ENCODE measurements around the gene SLC7A10. TPM values are rescaled to one million over a fixed set of nuclear protein-coding genes. Genes with fewer than 3 reads are reported as not detected.

SLC7A10 gene
- total RNA-seq, 1 donor from 2014 or later: 0.48 TPM

DNA sequence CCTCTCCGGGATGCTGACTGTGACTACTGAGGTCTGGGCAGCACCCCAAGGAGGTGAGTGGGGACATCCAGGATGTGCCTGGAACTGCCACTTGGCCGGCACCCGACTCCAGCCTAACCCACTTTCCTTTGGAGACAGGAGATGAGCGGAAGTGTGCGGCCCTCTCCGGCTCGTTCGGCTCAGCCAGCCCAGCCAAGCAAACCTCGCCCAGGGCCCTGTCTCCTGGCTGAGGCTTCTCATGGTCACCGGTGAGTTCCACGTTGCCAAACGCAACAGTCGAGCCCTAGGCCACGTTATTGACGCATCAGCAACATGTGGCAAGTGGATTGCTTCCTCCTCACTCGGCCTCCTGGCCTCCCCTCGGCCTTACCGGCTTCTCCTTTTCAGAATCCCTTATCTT, 5.5 kb downstream of the SLC7A10 start:
- Mint-ChIP-seq H3K9me3 (ENCODE audit: low read depth) (no peaks in the 10 kb centered on the region), H3K4me1 (ENCODE audit: low read depth) (no peaks in the 10 kb centered on the region), H3K27me3 (peaks cover 34% of the 10 kb centered on the region), H3K36me3 (ENCODE audit: insufficient read depth) (no peaks in the 10 kb centered on the region), H3K27ac (no peak overlapping the region), H3K4me3 (ENCODE audit: low read depth) (no peak overlapping the region)
- TF ChIP-seq, protein P1, sequence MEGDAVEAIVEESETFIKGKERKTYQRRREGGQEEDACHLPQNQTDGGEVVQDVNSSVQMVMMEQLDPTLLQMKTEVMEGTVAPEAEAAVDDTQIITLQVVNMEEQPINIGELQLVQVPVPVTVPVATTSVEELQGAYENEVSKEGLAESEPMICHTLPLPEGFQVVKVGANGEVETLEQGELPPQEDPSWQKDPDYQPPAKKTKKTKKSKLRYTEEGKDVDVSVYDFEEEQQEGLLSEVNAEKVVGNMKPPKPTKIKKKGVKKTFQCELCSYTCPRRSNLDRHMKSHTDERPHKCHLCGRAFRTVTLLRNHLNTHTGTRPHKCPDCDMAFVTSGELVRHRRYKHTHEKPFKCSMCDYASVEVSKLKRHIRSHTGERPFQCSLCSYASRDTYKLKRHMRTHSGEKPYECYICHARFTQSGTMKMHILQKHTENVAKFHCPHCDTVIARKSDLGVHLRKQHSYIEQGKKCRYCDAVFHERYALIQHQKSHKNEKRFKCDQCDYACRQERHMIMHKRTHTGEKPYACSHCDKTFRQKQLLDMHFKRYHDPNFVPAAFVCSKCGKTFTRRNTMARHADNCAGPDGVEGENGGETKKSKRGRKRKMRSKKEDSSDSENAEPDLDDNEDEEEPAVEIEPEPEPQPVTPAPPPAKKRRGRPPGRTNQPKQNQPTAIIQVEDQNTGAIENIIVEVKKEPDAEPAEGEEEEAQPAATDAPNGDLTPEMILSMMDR (IDR thresholded peaks at IDR 0.05; ENCODE audit: unreplicated experiment): no peak
- DNase-seq (ENCODE audit: low spot score, unreplicated experiment): no peak

DNA sequence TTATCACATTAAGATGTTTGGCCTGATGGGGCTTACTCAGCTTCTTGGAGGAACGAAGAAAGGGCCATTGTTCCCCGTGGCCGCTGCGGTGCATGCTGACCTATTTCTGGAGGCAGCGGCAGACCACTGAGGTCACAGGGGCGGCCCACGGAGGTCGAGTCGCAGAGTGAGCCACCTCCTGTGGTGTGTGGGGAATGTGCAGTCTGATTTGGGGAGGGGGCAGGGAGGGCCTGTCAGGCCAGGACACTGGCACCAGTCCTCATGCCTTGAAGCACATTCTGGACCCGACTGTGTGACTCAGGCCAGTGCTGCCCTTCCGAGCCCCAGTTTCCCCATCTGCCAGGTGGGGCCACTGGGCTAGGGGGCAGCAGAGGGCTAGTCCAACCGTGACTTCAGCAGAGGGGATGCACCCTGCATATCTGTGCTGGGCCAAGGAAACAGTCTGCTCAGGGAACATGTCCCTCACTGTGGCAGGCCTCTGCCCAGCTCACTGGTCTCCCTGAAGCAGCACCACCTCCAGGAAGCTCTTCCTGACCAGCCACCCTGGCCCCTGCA, 6.3 kb downstream of the SLC7A10 start:
- no peaks in the 10 kb centered on the region for H3K4me1 Mint-ChIP-seq (ENCODE audit: low read depth)
- H3K27ac Mint-ChIP-seq: no peak overlapping the region
- H3K36me3 Mint-ChIP-seq (ENCODE audit: insufficient read depth): no peaks in the 10 kb centered on the region
- DNase-seq (ENCODE audit: low spot score, unreplicated experiment): no peak
- no peaks in the 10 kb centered on the region for H3K9me3 Mint-ChIP-seq (ENCODE audit: low read depth)
- peaks cover 29% of the 10 kb centered on the region for H3K27me3 Mint-ChIP-seq
- TF ChIP-seq, protein P1 (IDR thresholded peaks at IDR 0.05; ENCODE audit: unreplicated experiment): peak; percentile 29
- H3K4me3 Mint-ChIP-seq (ENCODE audit: low read depth): no peak overlapping the region

DNA sequence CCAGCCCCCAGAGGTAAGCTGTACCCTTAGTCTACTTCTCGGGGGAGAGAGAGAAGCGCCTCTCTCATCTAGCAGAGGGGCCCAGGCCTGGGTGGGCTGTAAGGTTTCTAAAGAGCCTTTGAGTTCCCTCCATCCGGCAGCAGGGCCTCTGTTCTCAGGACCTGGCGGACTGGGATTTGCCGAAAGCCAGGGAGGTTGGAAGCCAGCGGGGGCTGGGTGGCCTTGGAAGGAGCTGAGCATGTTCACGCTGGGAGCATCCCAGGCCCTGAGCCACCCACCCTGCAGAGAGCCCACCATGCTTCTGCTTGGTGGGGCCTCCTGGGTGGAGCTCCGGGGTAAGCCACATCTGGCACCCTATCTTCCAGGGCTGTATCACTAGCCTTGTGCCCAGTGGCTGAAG, 7.8 kb downstream of the SLC7A10 start:
- no peak overlapping the region for H3K27ac Mint-ChIP-seq

DNA sequence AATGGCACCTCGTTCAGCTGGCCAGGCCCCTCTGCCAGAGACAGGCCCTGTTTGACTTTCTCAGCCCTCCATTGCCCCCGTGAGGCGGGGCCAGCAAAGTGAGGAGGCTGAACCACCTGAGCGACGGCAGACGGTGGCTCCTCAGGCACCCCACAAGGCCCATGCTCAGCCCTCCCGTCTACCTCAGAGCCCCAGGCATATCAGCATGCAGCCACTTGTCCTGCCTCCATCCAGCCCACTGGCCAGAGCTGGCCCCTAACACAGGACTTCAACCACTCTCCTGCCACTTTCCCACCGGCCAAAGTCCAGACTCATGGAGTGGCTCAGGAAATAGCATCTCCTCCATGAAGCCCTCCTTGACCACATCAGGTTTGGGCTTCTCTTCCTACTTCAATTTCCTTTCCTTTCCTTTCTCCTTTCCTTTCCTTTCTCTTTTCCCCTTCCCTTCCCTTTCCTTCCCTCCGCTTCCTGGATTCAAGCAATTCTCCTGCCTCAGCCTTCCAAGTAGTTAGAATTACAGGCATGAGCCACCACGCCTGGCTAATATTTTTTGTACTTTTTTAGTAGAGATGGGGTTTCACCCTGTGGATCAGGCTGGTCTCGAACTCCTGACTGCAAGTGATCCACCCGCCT, 9.3 kb downstream of the SLC7A10 start:
- Mint-ChIP-seq H3K27ac (no peak overlapping the region), H3K27me3 (peaks cover 14% of the 10 kb centered on the region), H3K4me1 (ENCODE audit: low read depth) (no peaks in the 10 kb centered on the region), H3K4me3 (ENCODE audit: low read depth) (no peak overlapping the region), H3K36me3 (ENCODE audit: insufficient read depth) (no peaks in the 10 kb centered on the region), H3K9me3 (ENCODE audit: low read depth) (no peaks in the 10 kb centered on the region)
- TF ChIP-seq, protein P1 (IDR thresholded peaks at IDR 0.05; ENCODE audit: unreplicated experiment): no peak
- no peak for DNase-seq (ENCODE audit: low spot score, unreplicated experiment)

More for the DNA sequence above, 7.8 kb downstream of the SLC7A10 start:
- TF ChIP-seq, protein P1 (IDR thresholded peaks at IDR 0.05; ENCODE audit: unreplicated experiment): no peak
- Mint-ChIP-seq H3K9me3 (ENCODE audit: low read depth) (no peaks in the 10 kb centered on the region), H3K4me1 (ENCODE audit: low read depth) (no peaks in the 10 kb centered on the region), H3K36me3 (ENCODE audit: insufficient read depth) (no peaks in the 10 kb centered on the region), H3K27me3 (peaks cover 18% of the 10 kb centered on the region), H3K4me3 (ENCODE audit: low read depth) (no peak overlapping the region)
- DNase-seq (ENCODE audit: low spot score, unreplicated experiment): no peak

DNA sequence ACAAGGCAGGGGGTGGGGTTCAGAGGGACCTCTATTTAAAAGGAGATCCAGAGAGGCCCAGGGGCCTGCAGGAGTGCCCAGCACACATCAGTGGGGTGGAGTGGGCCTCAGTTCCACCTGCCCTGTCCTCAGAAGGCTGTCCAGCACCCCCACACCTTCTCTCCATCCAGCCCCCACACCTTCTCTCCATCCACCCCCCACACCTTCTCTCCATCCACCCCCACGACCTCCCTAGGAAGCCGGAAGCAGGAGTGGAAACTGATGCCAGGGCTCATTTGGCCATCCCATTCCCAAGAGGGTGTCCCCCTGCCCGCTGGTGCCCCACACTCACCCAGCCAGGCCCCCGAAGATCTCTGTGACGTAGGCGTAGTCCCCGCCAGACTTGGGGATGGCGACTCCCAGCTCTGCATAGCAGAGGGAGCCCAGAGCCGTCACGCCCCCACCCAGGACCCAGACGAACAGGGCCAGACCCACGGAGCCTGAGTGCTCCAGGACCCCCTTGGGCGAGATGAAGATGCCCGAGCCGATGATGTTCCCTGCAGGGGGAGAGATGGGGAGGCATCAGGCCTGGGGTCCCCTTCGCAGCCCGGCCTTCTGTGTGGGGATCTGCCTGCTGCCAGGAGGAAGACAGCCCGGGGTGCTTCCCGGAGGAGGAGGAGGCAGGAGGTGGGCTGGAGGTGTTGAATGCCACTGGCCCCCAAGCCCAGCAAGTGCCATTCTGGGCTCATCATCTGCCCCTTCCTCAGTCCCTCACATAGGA, 10.0 kb downstream of the SLC7A10 start:
- no peak overlapping the region for H3K27ac Mint-ChIP-seq
- DNase-seq (ENCODE audit: low spot score, unreplicated experiment): no peak

More for the DNA sequence above, 10.0 kb downstream of the SLC7A10 start:
- peaks cover 7% of the 10 kb centered on the region for H3K27me3 Mint-ChIP-seq
- no peaks in the 10 kb centered on the region for H3K36me3 Mint-ChIP-seq (ENCODE audit: insufficient read depth)
- TF ChIP-seq, protein P1 (IDR thresholded peaks at IDR 0.05; ENCODE audit: unreplicated experiment): no peak
- H3K4me3 Mint-ChIP-seq (ENCODE audit: low read depth): no peak overlapping the region
- H3K9me3 Mint-ChIP-seq (ENCODE audit: low read depth): no peaks in the 10 kb centered on the region
- H3K4me1 Mint-ChIP-seq (ENCODE audit: low read depth): no peaks in the 10 kb centered on the region
